CD14-positive monocyte (primary cell): Measurements from ENCODE around the gene NSUN3. TPM values are rescaled to one million over a fixed set of nuclear protein-coding genes. Genes with fewer than 3 reads are reported as not detected.
A peak's percentile ranks its signal among the peaks of the same experiment; 100 is the strongest.

ENCODE experiments used
- DNase-seq, 3 donors: peaks; one replicate each; pipeline ENCODE4 v3.0.0-alpha.2; 2011 to 2022
- H2AFZ ChIP-seq: 2 replicates; pipeline ENCODE4 v1.6.0; 2012; ENCODE audit warnings: mild to moderate bottlenecking, low read depth, low read length, inconsistent platforms; ENCODE audit not compliant: insufficient read depth, poor library complexity, severe bottlenecking
- H3K27ac ChIP-seq, 2 donors: 1 replicate in 1 of 2; 2 replicates in 1 of 2; pipeline ENCODE4 v1.5.1; 2012 to 2013; ENCODE audit warnings: low read length in 2 of 2, control low read depth in 1 of 2, inconsistent platforms in 1 of 2, low read depth in 1 of 2, mild to moderate bottlenecking in 1 of 2
- H3K27me3 ChIP-seq, 2 donors: one replicate each; pipeline versions ENCODE4 v1.6.0 to v1.6.1; 2011 to 2013; ENCODE audit warnings: low read length in 2 of 2; ENCODE audit not compliant: control insufficient read depth in 2 of 2, insufficient read depth in 2 of 2
- H3K36me3 ChIP-seq, 2 donors: replicated peaks in 1 of 2; 1 replicate in 1 of 2; 2 replicates in 1 of 2; pipeline versions ENCODE4 v1.5.1 to v1.6.1; 2012 to 2013; ENCODE audit warnings: low read length in 2 of 2, control low read depth in 1 of 2, inconsistent platforms in 1 of 2, mild to moderate bottlenecking in 1 of 2; ENCODE audit not compliant: insufficient read depth in 2 of 2, control insufficient read depth in 1 of 2
- H3K4me1 ChIP-seq, 2 donors: 1 replicate in 1 of 2; 2 replicates in 1 of 2; pipeline versions ENCODE4 v1.5.1 to v1.6.1; 2012 to 2013; ENCODE audit warnings: low read length in 2 of 2, control low read depth in 1 of 2, inconsistent platforms in 1 of 2, mild to moderate bottlenecking in 1 of 2, moderate library complexity in 1 of 2; ENCODE audit not compliant: insufficient read depth in 2 of 2, control insufficient read depth in 1 of 2
- H3K4me2 ChIP-seq: replicated peaks from 2 replicates; pipeline ENCODE3; 2012; ENCODE audit warnings: low read length, moderate library complexity, mild to moderate bottlenecking; ENCODE audit not compliant: poor library complexity, severe bottlenecking; ENCODE audit errors: extremely low read depth
- H3K4me3 ChIP-seq, 3 experiments: fragments of 200-600 bp in 1 of 3; sonication (generic) in 1 of 3; replicated peaks in 1 of 3; 1 replicate in 2 of 3; 2 replicates in 1 of 3; pipeline ENCODE4 v1.5.1; 2011 to 2013; ENCODE audit warnings: low read length in 3 of 3, mild to moderate bottlenecking in 3 of 3, control low read depth in 2 of 3, low read depth in 2 of 3, inconsistent platforms in 1 of 3, moderate library complexity in 1 of 3
- H3K79me2 ChIP-seq: 2 replicates; pipeline ENCODE4 v1.6.0; 2012; ENCODE audit warnings: mild to moderate bottlenecking, control low read depth, inconsistent platforms, low read length, moderate library complexity; ENCODE audit not compliant: insufficient read depth
- H3K9ac ChIP-seq: 2 replicates; pipeline ENCODE4 v1.6.0; 2017; ENCODE audit warnings: low read length, mild to moderate bottlenecking; ENCODE audit not compliant: insufficient read depth, poor library complexity, severe bottlenecking
- H3K9me3 ChIP-seq, 2 donors: replicated peaks in 1 of 2; 1 replicate in 1 of 2; 2 replicates in 1 of 2; pipeline versions ENCODE4 v1.5.1 to v1.6.1; 2012 to 2013; ENCODE audit warnings: low read length in 2 of 2, control low read depth in 1 of 2; ENCODE audit not compliant: control insufficient read depth in 1 of 2, insufficient read depth in 1 of 2
- H4K20me1 ChIP-seq: 2 replicates; pipeline ENCODE4 v1.6.0; 2012; ENCODE audit warnings: mild to moderate bottlenecking, low read length, control low read depth, moderate library complexity; ENCODE audit not compliant: insufficient read depth
- H3K27ac Mint-ChIP-seq, 7 donors: one replicate each; pipeline ENCODE4 v1.8.0; 2020; ENCODE audit warnings: mild to moderate bottlenecking in 7 of 7, mixed read lengths in 7 of 7, moderate library complexity in 6 of 7, inconsistent platforms in 2 of 7
- H3K27me3 Mint-ChIP-seq, 3 donors: one replicate each; pipeline ENCODE4 v1.8.0; 2021 to 2022; ENCODE audit warnings: low read depth in 3 of 3, mild to moderate bottlenecking in 3 of 3, mixed read lengths in 3 of 3, moderate library complexity in 3 of 3, inconsistent platforms in 1 of 3
- H3K36me3 Mint-ChIP-seq, 2 donors: one replicate each; pipeline ENCODE4 v1.8.0; 2020; ENCODE audit warnings: mixed read lengths in 2 of 2, inconsistent platforms in 1 of 2, mild to moderate bottlenecking in 1 of 2
- H3K4me1 Mint-ChIP-seq: one replicate; pipeline ENCODE4 v1.8.0; 2020; ENCODE audit warnings: mild to moderate bottlenecking, mixed read lengths
- H3K4me3 Mint-ChIP-seq, 2 donors: one replicate each; pipeline ENCODE4 v1.8.0; 2020; ENCODE audit warnings: mild to moderate bottlenecking in 2 of 2, mixed read lengths in 2 of 2, moderate library complexity in 1 of 2
- H3K9me3 Mint-ChIP-seq, 7 donors: one replicate each; pipeline ENCODE4 v1.8.0; 2020 to 2022; ENCODE audit warnings: mixed read lengths in 7 of 7, mild to moderate bottlenecking in 6 of 7, moderate library complexity in 6 of 7, inconsistent platforms in 2 of 7
- CTCF ChIP-seq: fragments of 200-600 bp; IDR thresholded peaks from one replicate; pipeline ENCODE4 v1.8.0; 2022; ENCODE audit warnings: antibody characterized with exemption, mild to moderate bottlenecking
- WGBS: methylation state at CpG from one replicate; pipeline ENCODE4 v1.1.5; 2013; ENCODE audit warnings: missing lambda C conversion rate; ENCODE audit not compliant: insufficient coverage; 5-methylcytosine and 5-hydroxymethylcytosine counted together
- intact Hi-C, 2 donors: fragments of 100-400 bp; cut with micrococcal nuclease; formaldehyde crosslinking; loops; one replicate each; pipeline versions ENCODE4 v1.15.0 to v1.15.1; 2023
- polyA plus RNA-seq, 3 donors: library from polyadenylated mRNA; depleted of rRNA in 1 of 3; unstranded in 2 of 3; stranded (reverse) in 1 of 3; fragments of 300-500 nt in 2 of 3; fragments of >200 nt in 1 of 3; fragmentation: Illumina TruSeq in 2 of 3; gene quantifications; 1 replicate in 2 of 3; 2 replicates in 1 of 3; pipeline ENCODE4 v1.2.3, GENCODE V29; 2012 to 2021

The NSUN3 gene
- polyA plus RNA-seq, 3 donors: 6.6 to 8.8 (median 7.2) TPM

DNA sequence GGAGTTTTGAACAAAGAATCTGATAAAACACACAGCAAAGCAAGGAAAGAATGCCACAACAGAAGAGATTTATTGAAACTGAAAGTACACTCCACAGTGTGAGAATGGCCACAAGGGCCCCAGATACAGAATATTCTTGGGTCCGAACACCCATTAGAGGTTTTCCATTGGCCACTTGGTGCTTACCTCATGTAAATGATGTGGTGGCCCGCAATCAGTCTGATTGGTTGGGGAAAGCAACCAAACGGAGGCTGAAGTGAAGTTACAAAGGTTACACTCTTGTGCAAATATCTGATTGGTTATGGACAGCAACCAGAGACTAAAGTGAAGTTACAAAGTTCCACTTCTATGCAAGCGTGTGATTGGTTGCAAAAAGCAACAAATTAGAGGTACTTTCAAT is 20.4 kb downstream of the NSUN3 start:
- no peak overlapping the region for H3K9ac ChIP-seq
- peaks cover 0 to 2% (median 0%) of the 10 kb centered on the region in 3 donors for H3K27me3 Mint-ChIP-seq
- H3K4me1 ChIP-seq: no peaks in the 10 kb centered on the region
- H3K4me1 Mint-ChIP-seq: peaks cover 3% of the 10 kb centered on the region
- peaks cover 11 to 73% of the 10 kb centered on the region in 2 donors for H3K36me3 ChIP-seq
- H3K9me3 Mint-ChIP-seq: peaks cover 0 to 2% (median 0%) of the 10 kb centered on the region in 7 donors
- H3K4me3 ChIP-seq: no peak overlapping the region
- H3K27ac ChIP-seq: no peak overlapping the region
- peaks cover 4% of the 10 kb centered on the region for H3K79me2 ChIP-seq
- no peak overlapping the region for H3K4me2 ChIP-seq
- H3K36me3 Mint-ChIP-seq: peaks cover 42 to 57% of the 10 kb centered on the region in 2 donors
- no peak for TF ChIP-seq CTCF
- H4K20me1 ChIP-seq: peaks cover 26% of the 10 kb centered on the region
- H3K27me3 ChIP-seq: no peaks in the 10 kb centered on the region
- DNase-seq: no peak
- no peak overlapping the region for H3K4me3 Mint-ChIP-seq
- peak overlapping the region in 1 of 7 donors; percentile 17 for H3K27ac Mint-ChIP-seq
- WGBS: 88% methylated on average over 3 of the region's 4 CpGs
- intact Hi-C loops: no loop called here
- H3K9me3 ChIP-seq: no peaks in the 10 kb centered on the region
- H2AFZ ChIP-seq: no peak overlapping the region

- TF ChIP-seq CTCF: no peak
- Histone ChIP-seq H2AFZ (no peak overlapping the region), H3K36me3 (peaks cover 12 to 76% of the 10 kb centered on the region in 2 donors), H3K27me3 (no peaks in the 10 kb centered on the region), H3K9me3 (no peaks in the 10 kb centered on the region), H3K27ac (no peak overlapping the region), H3K4me2 (no peak overlapping the region), H3K4me1 (peaks cover 7 to 10% of the 10 kb centered on the region in 2 donors), H4K20me1 (peaks cover 7% of the 10 kb centered on the region), H3K4me3 (no peak overlapping the region), H3K79me2 (no peaks in the 10 kb centered on the region), H3K9ac (no peak overlapping the region)
- no peak overlapping the region for H3K4me3 Mint-ChIP-seq
- H3K36me3 Mint-ChIP-seq: peaks cover 49 to 53% of the 10 kb centered on the region in 2 donors
- H3K9me3 Mint-ChIP-seq: peaks cover 0 to 2% (median 0%) of the 10 kb centered on the region in 7 donors
- no peaks in the 10 kb centered on the region for H3K27me3 Mint-ChIP-seq
- peak overlapping the region in 1 of 7 donors; percentile 63 for H3K27ac Mint-ChIP-seq
- WGBS: no CpG with 5 or more reads among the region's 1 CpG
- no peak for DNase-seq
- intact Hi-C loops: no loop called here
- peaks cover 15% of the 10 kb centered on the region for H3K4me1 Mint-ChIP-seq
These were observed 26.3 kb downstream of the NSUN3 start for GRCh38 chr3:94089126-94089525.
